Esophagus squamous epithelium (tissue), 5 donors: ENCODE results near the gene LY6G6D. TPM values are rescaled to one million over a fixed set of nuclear protein-coding genes. Genes with fewer than 3 reads are reported as not detected.

Experiments used
- DNase-seq: peaks from one replicate; lab custom pipeline; 2025; lab: John Stamatoyannopoulos, UW
- H3K27ac ChIP-seq, 4 donors: fragments of 200-600 bp; sonication (generic); one replicate each; pipeline ENCODE4 v1.5.1; 2016 to 2019; ENCODE audit warnings: mild to moderate bottlenecking in 1 of 4
- H3K27me3 ChIP-seq, 4 donors: fragments of 200-600 bp; sonication (generic); 1 replicate in 3 of 4; 2 replicates in 1 of 4; pipeline versions ENCODE4 v1.5.1 to v1.6.0; 2017 to 2021; ENCODE audit warnings: antibody characterized with exemption in 1 of 4
- H3K36me3 ChIP-seq, 3 donors: fragments of 200-600 bp; sonication (generic); one replicate each; pipeline ENCODE4 v1.5.1; 2016 to 2019
- H3K4me1 ChIP-seq, 3 donors: fragments of 200-600 bp; sonication (generic); one replicate each; pipeline ENCODE4 v1.5.1; 2017 to 2019
- H3K4me3 ChIP-seq, 4 donors: fragments of 200-600 bp; sonication (generic); 1 replicate in 3 of 4; 2 replicates in 1 of 4; pipeline ENCODE4 v1.5.1; 2016 to 2019; ENCODE audit warnings: mild to moderate bottlenecking in 2 of 4, moderate library complexity in 1 of 4
- H3K9me3 ChIP-seq, 3 donors: fragments of 200-600 bp; sonication (generic); one replicate each; pipeline ENCODE4 v1.5.1; 2016 to 2019
- POLR2A ChIP-seq, 4 donors: fragments of 450-650 bp; IDR thresholded peaks; one replicate each; pipeline ENCODE4 v1.6.1; 2017; ENCODE audit warnings: antibody characterized with exemption in 4 of 4, mild to moderate bottlenecking in 4 of 4, moderate library complexity in 3 of 4
- WGBS, 2 donors: methylation state at CpG; one replicate each; pipeline ENCODE4 v1.1.5; 2018; 5-methylcytosine and 5-hydroxymethylcytosine counted together
- intact Hi-C: fragments of 100-400 bp; cut with DNase I; formaldehyde crosslinking; loops from one replicate; pipeline ENCODE4 v1.15.0; 2022
- total RNA-seq, 4 donors: library from RNA; depleted of rRNA; stranded (reverse); fragments of >200 nt; gene quantifications; one replicate each; pipeline ENCODE4 v1.1.0, GENCODE V29; 2016
- TF ChIP-seq, protein P1 (sequence below), 6 experiments: fragments of 450-650 bp in 4 of 6; fragments of 200-600 bp in 2 of 6; sonication (generic) in 2 of 6; IDR thresholded peaks; one replicate each; pipeline ENCODE4 v1.5.1; 2016 to 2019; ENCODE audit warnings: antibody characterized with exemption in 6 of 6, mild to moderate bottlenecking in 4 of 6, moderate library complexity in 4 of 6
- donor health status: DM: yes; HTN: yes; CAD: no.

LY6G6D gene
- total RNA-seq, 4 donors from 2014 or later, result not detected

DNA sequence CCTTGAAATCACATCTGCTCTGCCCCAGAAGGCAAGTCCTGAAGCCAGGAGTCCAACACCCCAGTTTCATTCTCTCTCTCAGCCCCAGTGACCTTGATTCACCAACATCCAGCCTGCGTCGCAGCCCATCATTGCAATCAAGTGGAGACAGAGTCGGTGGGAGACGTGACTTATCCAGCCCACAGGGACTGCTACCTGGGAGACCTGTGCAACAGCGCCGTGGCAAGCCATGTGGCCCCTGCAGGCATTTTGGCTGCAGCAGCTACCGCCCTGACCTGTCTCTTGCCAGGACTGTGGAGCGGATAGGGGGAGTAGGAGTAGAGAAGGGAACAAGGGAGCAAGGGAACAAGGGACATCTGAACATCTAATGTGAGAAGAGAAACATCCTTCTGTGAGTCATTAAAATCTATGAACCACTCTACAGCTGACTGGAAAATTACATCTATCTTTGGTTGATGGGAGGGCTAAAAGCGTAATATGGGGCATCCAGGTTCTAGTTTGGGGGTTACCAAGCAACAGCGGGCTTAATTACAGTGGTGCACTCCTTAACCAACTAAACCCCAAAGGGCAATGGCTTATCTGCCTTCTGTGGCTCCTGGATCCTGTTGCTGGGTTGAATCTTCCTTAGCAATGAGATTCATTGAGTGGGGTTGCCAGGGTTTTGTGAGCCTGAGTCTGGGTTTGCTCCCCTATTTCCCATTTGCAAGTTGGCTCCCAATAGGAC is 2.5 kb downstream of the LY6G6D start:
- 37 to 40% methylated on average over 6 to 10 of the region's 10 CpGs for WGBS, 2 donors
- intact Hi-C loops, result no loop called here
- Histone ChIP-seq H3K36me3 (no peaks in the 10 kb centered on the region), H3K4me1 (peaks cover 11 to 86% (median 35%) of the 10 kb centered on the region in 3 donors), H3K9me3 (no peaks in the 10 kb centered on the region), H3K27me3 (no peaks in the 10 kb centered on the region), H3K27ac (peak overlapping the region; percentile 78 to 94 (median 83)), H3K4me3 (no peak overlapping the region)
- no peak for DNase-seq
- no peak for TF ChIP-seq POLR2A (IDR thresholded peaks at IDR 0.05)
- TF ChIP-seq, protein P1, sequence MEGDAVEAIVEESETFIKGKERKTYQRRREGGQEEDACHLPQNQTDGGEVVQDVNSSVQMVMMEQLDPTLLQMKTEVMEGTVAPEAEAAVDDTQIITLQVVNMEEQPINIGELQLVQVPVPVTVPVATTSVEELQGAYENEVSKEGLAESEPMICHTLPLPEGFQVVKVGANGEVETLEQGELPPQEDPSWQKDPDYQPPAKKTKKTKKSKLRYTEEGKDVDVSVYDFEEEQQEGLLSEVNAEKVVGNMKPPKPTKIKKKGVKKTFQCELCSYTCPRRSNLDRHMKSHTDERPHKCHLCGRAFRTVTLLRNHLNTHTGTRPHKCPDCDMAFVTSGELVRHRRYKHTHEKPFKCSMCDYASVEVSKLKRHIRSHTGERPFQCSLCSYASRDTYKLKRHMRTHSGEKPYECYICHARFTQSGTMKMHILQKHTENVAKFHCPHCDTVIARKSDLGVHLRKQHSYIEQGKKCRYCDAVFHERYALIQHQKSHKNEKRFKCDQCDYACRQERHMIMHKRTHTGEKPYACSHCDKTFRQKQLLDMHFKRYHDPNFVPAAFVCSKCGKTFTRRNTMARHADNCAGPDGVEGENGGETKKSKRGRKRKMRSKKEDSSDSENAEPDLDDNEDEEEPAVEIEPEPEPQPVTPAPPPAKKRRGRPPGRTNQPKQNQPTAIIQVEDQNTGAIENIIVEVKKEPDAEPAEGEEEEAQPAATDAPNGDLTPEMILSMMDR (IDR thresholded peaks at IDR 0.05), result peak in 3 of 6 experiments; percentile 6 to 48 (median 29)

DNA sequence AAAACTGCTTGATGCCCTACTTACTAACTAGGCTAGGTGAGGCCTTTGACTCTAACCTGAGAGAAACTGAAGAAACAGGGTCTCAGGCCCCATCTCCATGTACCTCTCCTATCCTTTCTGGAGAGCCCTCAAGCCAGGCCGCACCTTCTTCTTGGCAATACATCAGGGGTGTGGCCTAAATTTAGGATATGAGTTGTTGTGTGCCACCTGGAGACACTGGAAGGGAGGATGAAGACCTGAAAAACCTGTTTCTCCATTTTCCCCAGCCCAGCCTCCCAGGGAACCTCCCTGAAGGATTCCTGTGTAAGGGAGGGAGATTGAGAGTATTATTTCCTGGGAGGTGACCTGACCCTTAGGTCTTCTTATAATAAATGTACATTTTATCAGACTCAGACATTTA is 3.1 kb downstream of the LY6G6D start:
- intact Hi-C loops, result no loop called here
- TF ChIP-seq, protein P1 (IDR thresholded peaks at IDR 0.05), result no peak
- no peak for TF ChIP-seq POLR2A (IDR thresholded peaks at IDR 0.05)
- no peaks in the 10 kb centered on the region for H3K9me3 ChIP-seq
- no peak overlapping the region for H3K4me3 ChIP-seq
- 33 to 44% methylated on average over 1 of the region's 1 CpG for WGBS, 2 donors
- H3K27me3 ChIP-seq, result no peaks in the 10 kb centered on the region
- no peak for DNase-seq
- peaks cover 11 to 80% (median 29%) of the 10 kb centered on the region in 3 donors for H3K4me1 ChIP-seq
- H3K27ac ChIP-seq, result peak overlapping the region; percentile 78 to 94 (median 83)
- H3K36me3 ChIP-seq, result no peaks in the 10 kb centered on the region

- DNase-seq, result no peak
- intact Hi-C loops, result no loop called here
- TF ChIP-seq POLR2A (IDR thresholded peaks at IDR 0.05), result no peak
- TF ChIP-seq, protein P1 (IDR thresholded peaks at IDR 0.05), result no peak
- Histone ChIP-seq H3K9me3 (no peaks in the 10 kb centered on the region), H3K36me3 (no peaks in the 10 kb centered on the region), H3K4me3 (no peak overlapping the region), H3K27me3 (no peaks in the 10 kb centered on the region), H3K27ac (peak overlapping the region; percentile 70 to 94 (median 83)), H3K4me1 (peaks cover 11 to 72% (median 21%) of the 10 kb centered on the region in 3 donors)
- 74 to 75% methylated on average over 6 of the region's 6 CpGs for WGBS, 2 donors
Measured at GRCh38 chr6:31719001-31719400, 3.9 kb downstream of the LY6G6D start.

GRCh38 chr6:31720196-31720770 is 5.1 kb downstream of the LY6G6D start:
- H3K36me3 ChIP-seq, result no peaks in the 10 kb centered on the region
- H3K27me3 ChIP-seq, result no peaks in the 10 kb centered on the region
- no peaks in the 10 kb centered on the region for H3K9me3 ChIP-seq
- H3K4me3 ChIP-seq, result no peak overlapping the region
- H3K27ac ChIP-seq, result peak overlapping the region; percentile 62 to 94 (median 83)
- 44 to 66% methylated on average over 5 of the region's 5 CpGs for WGBS, 2 donors
- peaks cover 10 to 67% (median 18%) of the 10 kb centered on the region in 3 donors for H3K4me1 ChIP-seq
- no peak for DNase-seq
- TF ChIP-seq, protein P1 (IDR thresholded peaks at IDR 0.05), result no peak
- TF ChIP-seq POLR2A (IDR thresholded peaks at IDR 0.05), result peak in 1 of 4 donors; percentile 13
- intact Hi-C loops, result no loop called here
